IMR-90 (cell line): ENCODE results near the gene ERAP2. TPM values are rescaled to one million over a fixed set of nuclear protein-coding genes. Genes with fewer than 3 reads are reported as not detected.

Source experiments
- ATAC-seq: fragments of 200-7000 bp; cut with Tn5 transposase; 2 replicates; pipeline ENCODE4 v1.9.1; 2020; ENCODE audit warnings: low read depth, mild to moderate bottlenecking, moderate library complexity
- BruUV-seq: library from RNA; stranded (reverse); fragments of 400-500 nt; replicated peaks from 2 replicates; lab custom pipeline; 2021; lab: Mats Ljungman, UMichigan
- CTCF ChIA-PET: fragments of 300-600 bp; formaldehyde crosslinking; extraction: SDS; loops from one replicate; lab custom pipeline; 2021; ENCODE audit warnings: antibody characterized with exemption; lab: Yijun Ruan, JAX
- POLR2A ChIA-PET: fragments of 300-600 bp; sonication (Branson Sonifier 250); formaldehyde crosslinking; loops from one replicate; lab custom pipeline; 2022; ENCODE audit warnings: antibody characterized with exemption; ENCODE audit not compliant: unreplicated experiment; lab: Charles Lee
- DNase-seq: peaks from one replicate; pipeline ENCODE4 v3.0.0; 2013
- H2AFZ ChIP-seq: replicated peaks from 2 replicates; pipeline ENCODE3; 2013; ENCODE audit warnings: low read length, mild to moderate bottlenecking; ENCODE audit not compliant: poor library complexity
- H2AK5ac ChIP-seq: 2 replicates; pipeline ENCODE4 v1.6.1; 2013; ENCODE audit warnings: low read depth, low read length, inconsistent platforms
- H2AK9ac ChIP-seq: replicated peaks from 2 replicates; pipeline ENCODE3; 2013; ENCODE audit warnings: mild to moderate bottlenecking, low read depth, low read length, moderate library complexity; ENCODE audit not compliant: poor library complexity
- H2BK120ac ChIP-seq: 2 replicates; pipeline ENCODE4 v1.6.1; 2013; ENCODE audit warnings: low read depth, low read length, inconsistent platforms
- H2BK15ac ChIP-seq: 3 replicates; pipeline ENCODE4 v1.6.1; 2013; ENCODE audit warnings: low read depth, low read length, inconsistent platforms
- H2BK20ac ChIP-seq: 2 replicates; pipeline ENCODE4 v1.6.1; 2013; ENCODE audit warnings: low read depth, mild to moderate bottlenecking, inconsistent platforms, low read length, moderate library complexity
- H2BK5ac ChIP-seq: 2 replicates; pipeline ENCODE4 v1.6.1; 2013; ENCODE audit warnings: mild to moderate bottlenecking, low read depth, low read length, inconsistent platforms; ENCODE audit not compliant: poor library complexity, severe bottlenecking
- H3K14ac ChIP-seq: replicated peaks from 2 replicates; pipeline ENCODE4 v1.6.1; 2013; ENCODE audit warnings: low read depth, low read length, inconsistent platforms
- H3K18ac ChIP-seq: 2 replicates; pipeline ENCODE4 v1.6.1; 2013; ENCODE audit warnings: low read depth, low read length, control low read depth
- H3K23ac ChIP-seq: 2 replicates; pipeline ENCODE4 v1.6.1; 2013; ENCODE audit warnings: low read depth, low read length, inconsistent platforms
- H3K27ac ChIP-seq: 2 replicates; pipeline ENCODE4 v1.5.1; 2013; ENCODE audit warnings: mild to moderate bottlenecking, control low read depth, low read length; ENCODE audit not compliant: insufficient read depth
- H3K27me3 ChIP-seq: 2 replicates; pipeline ENCODE4 v1.6.1; 2013; ENCODE audit warnings: low read length; ENCODE audit not compliant: control insufficient read depth, insufficient read depth
- H3K36me3 ChIP-seq: 2 replicates; pipeline ENCODE4 v1.6.1; 2013; ENCODE audit warnings: low read length, mixed read lengths; ENCODE audit not compliant: control insufficient read depth, insufficient read depth
- H3K4ac ChIP-seq: 2 replicates; pipeline ENCODE4 v1.6.1; 2013; ENCODE audit warnings: low read depth, low read length, inconsistent platforms
- H3K4me1 ChIP-seq: 2 replicates; pipeline ENCODE4 v1.6.1; 2013; ENCODE audit warnings: low read length, mixed read lengths; ENCODE audit not compliant: control insufficient read depth, insufficient read depth
- H3K4me2 ChIP-seq: 2 replicates; pipeline ENCODE4 v1.6.1; 2013; ENCODE audit warnings: low read depth, mild to moderate bottlenecking, control low read depth, low read length, moderate library complexity
- H3K4me3 ChIP-seq: 2 replicates; pipeline ENCODE4 v1.5.1; 2013; ENCODE audit warnings: low read depth, mild to moderate bottlenecking, control low read depth, low read length, moderate library complexity; ENCODE audit not compliant: insufficient read depth
- H3K56ac ChIP-seq: 2 replicates; pipeline ENCODE4 v1.6.1; 2013; ENCODE audit warnings: low read length, inconsistent platforms; ENCODE audit not compliant: insufficient read depth; ENCODE audit errors: extremely low read depth
- H3K79me1 ChIP-seq, 2 experiments: 2 replicates each; pipeline ENCODE4 v1.6.1; 2013; ENCODE audit warnings: low read length in 2 of 2, inconsistent platforms in 1 of 2, low read depth in 1 of 2
- H3K9ac ChIP-seq: 2 replicates; pipeline ENCODE4 v1.6.1; 2013; ENCODE audit warnings: low read depth, low read length, control low read depth
- H3K9me1 ChIP-seq: 2 replicates; pipeline ENCODE4 v1.6.1; 2013; ENCODE audit warnings: low read length, inconsistent platforms; ENCODE audit not compliant: insufficient read depth
- H3K9me3 ChIP-seq: 2 replicates; pipeline ENCODE4 v1.6.1; 2013; ENCODE audit warnings: low read length; ENCODE audit not compliant: control insufficient read depth, insufficient read depth
- H4K20me1 ChIP-seq: 2 replicates; pipeline ENCODE4 v1.6.1; 2013; ENCODE audit warnings: low read length, inconsistent platforms; ENCODE audit not compliant: insufficient read depth
- H4K5ac ChIP-seq: 2 replicates; pipeline ENCODE4 v1.6.1; 2013; ENCODE audit warnings: mild to moderate bottlenecking, low read depth, low read length, control low read depth
- H4K8ac ChIP-seq, 2 experiments: 2 replicates each; pipeline ENCODE4 v1.6.1; 2013; ENCODE audit warnings: low read depth in 2 of 2, low read length in 2 of 2, control low read depth in 1 of 2, inconsistent platforms in 1 of 2
- H4K91ac ChIP-seq: 2 replicates; pipeline ENCODE4 v1.6.1; 2013; ENCODE audit warnings: low read depth, low read length, inconsistent platforms; ENCODE audit not compliant: insufficient read depth
- BHLHE40 ChIP-seq: fragments of 150-350 bp; IDR thresholded peaks from 2 replicates; pipeline ENCODE4 v1.6.1; 2016; ENCODE audit warnings: mild to moderate bottlenecking, low read depth, low read length
- CEBPB ChIP-seq: IDR thresholded peaks from 2 replicates; pipeline ENCODE4 v1.6.1; 2012; ENCODE audit warnings: low read depth, low read length, improper control_type of control experiment
- FOS ChIP-seq: fragments of 150-350 bp; IDR thresholded peaks from 2 replicates; pipeline ENCODE4 v1.6.1; 2016; ENCODE audit warnings: low read depth, low read length
- MAFK ChIP-seq: IDR thresholded peaks from 2 replicates; pipeline ENCODE4 v1.6.1; 2012; ENCODE audit warnings: low read depth, low read length, improper control_type of control experiment
- MAZ ChIP-seq: IDR thresholded peaks from 2 replicates; pipeline ENCODE4 v1.6.1; 2012; ENCODE audit warnings: low read depth, mild to moderate bottlenecking, low read length, improper control_type of control experiment, moderate library complexity, borderline replicate concordance
- NFE2L2 ChIP-seq: fragments of 150-350 bp; IDR thresholded peaks from 2 replicates; pipeline ENCODE4 v1.6.1; 2016; ENCODE audit warnings: low read depth, mild to moderate bottlenecking, low read length
- POLR2A ChIP-seq: IDR thresholded peaks from 2 replicates; pipeline ENCODE4 v1.6.1; 2012; ENCODE audit warnings: mild to moderate bottlenecking, low read depth, low read length
- RAD21 ChIP-seq: IDR thresholded peaks from 2 replicates; pipeline ENCODE4 v1.6.1; 2012; ENCODE audit warnings: low read length, improper control_type of control experiment
- RCOR1 ChIP-seq: IDR thresholded peaks from 2 replicates; pipeline ENCODE4 v1.6.1; 2012; ENCODE audit warnings: mild to moderate bottlenecking, low read length, improper control_type of control experiment; ENCODE audit not compliant: insufficient replicate concordance
- RFX5 ChIP-seq: IDR thresholded peaks from 2 replicates; pipeline ENCODE4 v1.8.0; 2012; ENCODE audit warnings: low read depth, mild to moderate bottlenecking, low read length, moderate library complexity
- SMC3 ChIP-seq: fragments of 150-350 bp; IDR thresholded peaks from 2 replicates; pipeline ENCODE4 v1.6.1; 2016; ENCODE audit warnings: low read depth, mild to moderate bottlenecking, antibody characterized with exemption, low read length, moderate library complexity
- WGBS, 2 experiments: methylation state at CpG; one replicate each; pipeline versions ENCODE4 v1.1.5 to v1.1.7; 2013; ENCODE audit warnings: missing lambda C conversion rate in 2 of 2; ENCODE audit not compliant: insufficient read length in 1 of 2; ENCODE audit errors: extremely low coverage in 2 of 2; 5-methylcytosine and 5-hydroxymethylcytosine counted together
- dilution Hi-C: fragments of 300-500 bp; cut with HindIII; formaldehyde crosslinking; loops from one replicate; pipeline ENCODE4 v1.14.3; 2018; ENCODE audit warnings: low sequenced_read_pairs; ENCODE audit not compliant: unreplicated experiment
- in situ Hi-C: fragments of 300-500 bp; cut with MboI; formaldehyde crosslinking; loops from 3 replicates; pipeline ENCODE4 v1.14.3; 2019; ENCODE audit warnings: low sequenced_read_pairs, inconsistent platforms, mixed read lengths
- intact Hi-C: fragments of 100-400 bp; cut with micrococcal nuclease; formaldehyde crosslinking; loops from 2 replicates; pipeline ENCODE4 v1.10.0; 2022
- polyA plus RNA-seq, 3 experiments: library from polyadenylated mRNA; depleted of rRNA; stranded (reverse); fragments of >200 nt; gene quantifications; 2 replicates each; pipeline ENCODE4 v1.2.3, GENCODE V29; 2012; ENCODE audit warnings: low replicate concordance in 1 of 3
- total RNA-seq: library from RNA; depleted of rRNA; stranded (reverse); fragments of >200 nt; gene quantifications from 2 replicates; pipeline ENCODE4 v1.2.3, GENCODE V29; 2012
- TF ChIP-seq, protein P1 (sequence below): fragments of 150-350 bp; IDR thresholded peaks from 2 replicates; pipeline ENCODE4 v1.6.1; 2017; ENCODE audit warnings: mild to moderate bottlenecking, antibody characterized with exemption, low read length, low read depth

Gene ERAP2
- total and polyA plus RNA-seq, 2 of the 4 experiments (the other 2 are of a cell fraction) = 10.6 to 21.3 TPM

DNA sequence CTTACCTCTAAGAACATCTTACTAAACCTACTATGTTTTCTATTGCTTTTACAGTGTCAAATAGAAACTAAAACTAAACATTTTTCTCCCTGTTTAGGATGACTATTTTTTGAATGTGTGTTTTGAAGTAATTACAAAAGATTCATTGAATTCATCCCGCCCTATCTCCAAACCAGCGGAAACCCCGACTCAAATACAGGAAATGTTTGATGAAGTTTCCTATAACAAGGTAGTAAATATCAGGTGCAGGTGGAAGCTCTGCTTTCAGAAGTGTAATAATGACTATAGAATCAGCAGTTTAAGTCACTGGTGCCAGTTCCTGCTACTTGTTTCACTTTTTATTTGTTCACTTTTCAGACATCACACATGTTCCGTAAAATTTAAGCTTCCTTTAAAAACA, 20.0 kb downstream of the ERAP2 start:
- ChIA-PET CTCF (no interaction called here), POLR2A (no interaction called here)
- no peak for ATAC-seq
- H2BK5ac ChIP-seq = no peak overlapping the region
- WGBS, 2 experiments = 100% methylated on average over 1 of the region's 4 CpGs; no CpG with 5 or more reads in 1 of the 2 experiments
- no peak overlapping the region for H3K27ac ChIP-seq
- peaks cover 3% of the 10 kb centered on the region; the same call in 1 of the 2 replicates for H3K4me1 ChIP-seq
- H2BK120ac ChIP-seq = no peak overlapping the region
- H3K23ac ChIP-seq = no peak overlapping the region
- in situ Hi-C loops = no loop called here
- no peaks in the 10 kb centered on the region for H3K9me3 ChIP-seq
- H3K9me1 ChIP-seq = peaks cover 5% of the 10 kb centered on the region; the same call in 1 of the 2 replicates
- H4K5ac ChIP-seq = no peak overlapping the region
- H3K27me3 ChIP-seq = no peaks in the 10 kb centered on the region
- H3K4ac ChIP-seq = no peak overlapping the region
- no peak overlapping the region for H3K18ac ChIP-seq
- BruUV-seq = no TSS peak
- H3K79me1 ChIP-seq = no peaks in the 10 kb centered on the region
- DNase-seq = no peak
- no peak overlapping the region for H3K9ac ChIP-seq
- no peak overlapping the region for H3K4me2 ChIP-seq
- no peak overlapping the region for H4K8ac ChIP-seq
- intact Hi-C loops = no loop called here
- no peak overlapping the region for H2AK5ac ChIP-seq
- H2BK20ac ChIP-seq = no peak overlapping the region
- H2AFZ ChIP-seq = no peak overlapping the region
- H2AK9ac ChIP-seq = no peak overlapping the region
- no peak overlapping the region for H3K14ac ChIP-seq
- H3K4me3 ChIP-seq = no peak overlapping the region
- no peak overlapping the region for H3K56ac ChIP-seq
- TF ChIP-seq MAZ (no peak), SMC3 (no peak), RAD21 (no peak), CEBPB (no peak), FOS (no peak), RFX5 (no peak), RCOR1 (no peak), BHLHE40 (no peak), NFE2L2 (no peak), POLR2A (no peak), MAFK (no peak)
- TF ChIP-seq, protein P1, sequence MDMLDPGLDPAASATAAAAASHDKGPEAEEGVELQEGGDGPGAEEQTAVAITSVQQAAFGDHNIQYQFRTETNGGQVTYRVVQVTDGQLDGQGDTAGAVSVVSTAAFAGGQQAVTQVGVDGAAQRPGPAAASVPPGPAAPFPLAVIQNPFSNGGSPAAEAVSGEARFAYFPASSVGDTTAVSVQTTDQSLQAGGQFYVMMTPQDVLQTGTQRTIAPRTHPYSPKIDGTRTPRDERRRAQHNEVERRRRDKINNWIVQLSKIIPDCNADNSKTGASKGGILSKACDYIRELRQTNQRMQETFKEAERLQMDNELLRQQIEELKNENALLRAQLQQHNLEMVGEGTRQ = no peak
- dilution Hi-C loops = loop anchor here (25.0 kb wide), 1 partner anchor 266 kb away; no protein-coding TSS in a partner anchor
- H4K91ac ChIP-seq = no peak overlapping the region
- no peaks in the 10 kb centered on the region for H3K36me3 ChIP-seq
- H4K20me1 ChIP-seq = no peaks in the 10 kb centered on the region
- no peak overlapping the region for H2BK15ac ChIP-seq
